GM19452 (cell line): Measurements from ENCODE around the gene STAMBP.
"Not testable (repeated sequence)": the region's sequence is repeated elsewhere in the genome, so short reads cannot be mapped to it uniquely, and the experiment has no call there.

ENCODE experiments used
- ATAC-seq: cut with Tn5 transposase; IDR thresholded peaks from one replicate; pipeline ENCODE4 v1.9.1; 2021; ENCODE audit not compliant: unreplicated experiment

Gene STAMBP

DNA sequence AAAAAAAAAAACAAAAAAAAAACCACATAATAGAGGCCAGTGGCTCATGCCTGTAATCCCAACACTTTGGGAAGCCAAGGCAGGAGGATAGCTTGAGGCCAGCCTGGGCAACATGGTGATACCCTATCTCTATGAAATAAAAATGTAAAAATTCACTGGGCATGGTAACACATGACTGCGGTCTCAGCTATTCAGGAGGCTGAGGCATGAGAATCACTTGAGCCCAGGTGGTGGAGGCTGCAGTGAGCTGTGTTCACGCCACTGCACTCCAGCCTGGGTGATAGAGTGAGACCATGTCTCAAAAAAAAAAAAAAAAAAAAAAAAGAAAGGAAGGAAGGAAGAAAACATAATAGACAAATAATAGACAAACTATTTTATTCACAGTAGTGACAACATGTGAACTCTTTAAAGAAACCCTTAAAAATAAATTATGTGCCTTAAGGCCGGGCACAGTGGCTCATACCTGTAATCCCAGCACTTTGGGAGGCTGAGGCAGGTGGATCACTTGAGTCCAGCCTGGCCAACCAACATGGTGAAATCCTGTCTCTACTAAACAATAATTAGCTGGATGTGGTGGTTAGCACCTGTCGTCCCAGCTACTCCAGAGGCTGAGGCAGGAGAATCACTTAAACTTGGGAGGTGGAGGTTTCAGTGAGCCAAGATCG is 75.3 kb downstream of the STAMBP start:
- not testable (repeated sequence) for ATAC-seq

DNA sequence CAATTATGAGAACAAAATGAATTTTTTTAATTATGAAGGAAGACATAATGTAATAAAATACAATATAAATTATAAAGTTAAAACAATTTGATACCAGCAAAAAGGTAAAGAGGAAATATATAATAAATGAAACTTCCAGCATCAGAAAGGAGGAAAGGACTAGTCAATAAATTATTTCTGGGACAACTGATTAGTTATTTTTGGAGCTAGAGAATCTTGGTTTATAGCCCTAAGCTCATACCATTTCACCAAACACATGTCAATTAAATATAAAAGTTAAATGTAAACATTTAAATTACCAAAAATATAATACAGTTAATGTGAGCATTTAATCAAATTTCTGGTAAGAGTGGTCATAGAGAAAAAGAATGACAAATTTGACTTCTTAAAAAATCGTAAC is 76.2 kb downstream of the STAMBP start:
- no peak for ATAC-seq

DNA sequence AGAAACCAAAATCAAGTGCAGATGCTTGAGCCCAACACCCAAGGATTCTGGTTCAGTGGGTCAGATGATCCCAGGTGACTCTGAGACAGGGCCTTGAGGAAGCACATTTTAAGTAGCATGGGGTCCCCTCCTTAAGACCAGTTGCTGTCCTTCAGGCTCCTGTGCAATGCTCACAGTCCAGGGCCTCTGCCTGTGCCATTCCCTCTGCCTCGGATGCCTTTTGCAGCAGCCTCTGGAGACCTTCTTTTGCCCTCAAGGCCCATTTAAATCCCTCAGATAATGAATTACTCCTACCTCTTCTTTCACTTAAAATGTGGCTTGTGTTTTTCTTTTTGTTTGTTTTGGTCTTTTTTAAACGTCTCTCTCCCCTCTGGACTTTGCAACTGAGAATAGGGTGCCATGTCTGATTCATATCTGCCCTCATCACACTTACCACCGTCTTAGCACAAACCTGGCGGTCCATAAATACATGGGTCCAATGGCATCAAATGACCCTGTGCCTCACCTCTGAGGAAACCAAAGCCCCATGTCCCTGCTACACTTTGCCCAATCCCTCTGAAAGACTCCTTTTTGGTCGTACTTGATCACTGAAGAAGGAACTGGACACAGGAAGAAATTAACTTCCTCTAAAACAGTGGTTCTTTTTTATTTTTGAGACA is 78.2 kb downstream of the STAMBP start:
- ATAC-seq, result no peak

DNA sequence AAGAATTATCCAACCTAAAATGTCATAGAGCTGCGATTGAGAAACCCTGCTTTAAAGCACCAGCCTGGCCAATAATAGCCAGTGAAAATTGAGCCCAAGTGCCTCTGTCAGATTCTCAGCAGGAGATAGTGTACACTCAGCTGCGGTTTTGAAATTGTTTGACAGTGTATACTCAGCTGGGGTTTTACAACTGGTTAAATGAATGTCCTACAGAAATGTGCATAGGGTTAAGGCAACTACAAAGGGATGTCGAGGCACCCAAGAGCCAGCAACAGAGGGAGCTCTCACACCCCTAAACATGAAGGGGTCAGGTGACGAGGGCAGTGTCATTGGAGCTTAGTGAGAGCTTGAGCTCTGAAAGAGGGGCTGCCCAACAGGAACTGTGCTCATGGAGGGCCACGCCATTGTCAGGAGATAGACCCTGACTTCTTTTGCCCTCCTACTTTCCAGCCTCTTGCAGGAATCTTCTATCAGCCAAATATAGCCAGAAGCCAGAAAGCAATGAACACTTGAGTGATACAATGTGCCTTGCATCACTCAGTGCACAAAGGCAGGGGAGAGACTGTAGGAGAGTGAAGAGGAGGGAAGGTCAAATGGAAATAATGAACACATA is 79.2 kb downstream of the STAMBP start:
- ATAC-seq, result no peak

DNA sequence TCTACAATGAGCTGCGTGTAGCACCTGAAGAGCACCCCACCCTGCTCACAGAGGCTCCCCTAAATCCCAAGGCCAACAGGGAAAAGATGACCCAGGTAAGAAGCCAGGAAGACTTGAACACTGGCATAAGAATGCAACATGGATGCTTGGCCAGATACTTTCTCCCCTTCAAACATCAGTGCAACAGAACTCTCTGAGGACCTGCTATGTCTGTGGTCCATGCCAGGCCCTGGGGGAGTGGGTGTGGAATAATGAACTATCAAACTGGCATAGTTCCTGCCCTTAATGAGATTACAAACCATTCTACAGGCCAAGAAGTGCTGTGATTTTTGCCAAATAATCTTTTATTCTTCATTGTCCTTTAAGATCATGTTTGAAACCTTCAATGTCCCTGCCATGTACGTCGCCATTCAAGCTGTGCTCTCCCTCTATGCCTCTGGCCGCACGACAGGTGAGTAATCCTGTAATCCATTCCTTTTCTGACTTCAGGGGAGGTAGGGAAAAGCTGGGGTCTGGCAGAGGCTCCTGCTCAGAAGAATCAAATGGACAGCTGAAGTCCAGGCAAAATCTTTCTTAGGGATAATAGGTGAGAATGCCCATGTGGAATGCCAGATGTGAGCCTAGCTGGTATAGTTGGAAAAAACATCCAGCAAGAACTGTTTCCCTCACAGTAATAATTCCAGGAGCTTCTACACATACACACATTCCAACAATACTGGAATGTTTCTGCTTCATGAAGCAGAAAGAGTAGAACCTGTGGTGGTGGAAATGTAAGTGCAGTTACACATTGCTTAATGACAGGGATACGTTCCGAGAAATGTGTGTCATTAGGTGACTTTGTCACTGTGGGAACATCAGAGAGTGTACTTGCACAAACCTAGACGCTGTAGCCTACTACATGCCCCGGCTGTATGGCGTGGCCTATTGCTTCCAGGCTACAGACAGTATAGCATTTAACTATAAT is 80.2 kb downstream of the STAMBP start:
- ATAC-seq, result no peak

DNA sequence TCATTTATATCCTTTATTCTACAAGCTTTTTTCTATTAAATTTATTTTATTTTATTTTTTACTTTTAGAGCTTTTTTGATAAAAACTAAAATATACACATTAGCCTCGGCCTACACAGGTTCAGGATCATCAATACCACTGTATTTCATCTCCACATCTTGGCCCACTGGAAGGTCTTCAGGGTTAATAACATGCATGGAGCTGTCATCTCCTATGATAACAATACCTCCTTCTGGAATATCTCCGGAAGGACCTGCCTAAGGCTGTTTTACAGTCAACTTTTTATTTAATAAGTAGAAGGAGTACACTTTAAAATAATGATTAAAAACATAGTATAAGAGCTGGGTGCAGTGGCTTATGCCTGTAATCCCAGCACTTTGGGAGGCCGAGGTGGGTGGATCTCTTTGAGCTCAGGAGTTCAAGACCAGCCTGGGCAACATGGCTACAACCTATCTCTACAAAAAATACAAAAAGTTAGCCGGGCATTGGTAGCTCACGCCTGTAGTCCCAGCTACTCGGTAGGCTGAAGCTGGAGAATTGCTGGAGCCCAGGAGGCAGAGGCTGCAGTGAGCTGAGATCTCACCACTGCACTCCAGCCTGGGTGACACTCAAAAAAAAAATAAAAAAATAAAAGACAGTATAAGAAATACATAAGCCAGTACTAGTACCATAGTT is 82.2 kb downstream of the STAMBP start:
- ATAC-seq, result no peak

DNA sequence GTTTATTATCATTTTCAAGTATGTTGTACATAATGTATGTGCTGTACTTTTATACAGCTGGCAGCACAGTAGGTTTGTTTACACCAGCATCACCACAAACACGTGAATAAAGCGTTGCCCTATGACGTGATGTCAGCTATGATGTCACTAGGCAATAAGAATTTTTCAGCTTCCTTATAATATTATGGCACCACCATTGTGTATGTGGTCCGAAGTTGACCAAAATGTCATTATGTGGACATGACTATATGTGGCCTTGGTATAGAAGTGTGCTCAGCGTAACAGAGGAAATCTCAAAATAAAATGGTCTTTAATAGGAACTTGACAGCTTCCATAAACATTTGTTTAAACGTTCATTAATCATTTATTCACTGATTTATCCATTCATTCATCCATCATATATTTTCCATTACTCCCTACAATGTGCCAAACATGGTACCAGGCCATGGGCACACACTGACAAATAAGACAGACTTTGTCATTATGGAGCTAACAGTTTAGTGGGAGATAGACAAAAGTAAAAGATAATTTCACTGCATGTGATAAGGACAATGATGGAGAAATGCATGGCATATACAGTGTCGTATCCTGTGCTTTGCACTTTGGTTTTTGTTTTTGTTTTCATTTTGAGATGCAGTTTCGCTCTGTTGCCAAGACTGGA is 82.9 kb downstream of the STAMBP start:
- no peak for ATAC-seq

DNA sequence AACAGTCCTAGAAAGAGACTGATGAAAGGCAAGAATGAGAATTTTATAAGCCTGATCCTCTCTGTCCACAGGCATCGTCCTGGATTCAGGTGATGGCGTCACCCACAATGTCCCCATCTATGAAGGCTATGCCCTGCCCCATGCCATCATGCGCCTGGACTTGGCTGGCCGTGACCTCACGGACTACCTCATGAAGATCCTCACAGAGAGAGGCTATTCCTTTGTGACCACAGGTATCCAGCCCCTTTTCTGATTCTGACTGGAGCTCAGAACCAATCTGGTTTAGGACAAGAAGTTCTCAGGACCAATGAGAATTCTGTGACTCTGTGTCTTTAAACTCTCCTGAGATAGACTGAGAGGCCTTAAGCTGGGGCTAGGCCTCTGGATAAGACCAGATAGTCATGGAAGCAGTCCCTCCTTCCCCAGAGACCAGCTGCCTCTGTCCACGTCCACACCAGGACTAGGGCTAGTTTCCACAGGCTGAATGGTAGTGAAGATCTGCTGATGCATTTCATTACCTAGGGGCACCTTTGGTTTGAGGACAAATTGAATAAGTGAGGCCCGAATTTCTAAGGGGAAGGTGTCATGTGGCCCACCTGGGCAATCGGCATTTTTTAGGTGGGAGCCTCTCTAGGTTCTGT is 84.8 kb downstream of the STAMBP start:
- no peak for ATAC-seq

DNA sequence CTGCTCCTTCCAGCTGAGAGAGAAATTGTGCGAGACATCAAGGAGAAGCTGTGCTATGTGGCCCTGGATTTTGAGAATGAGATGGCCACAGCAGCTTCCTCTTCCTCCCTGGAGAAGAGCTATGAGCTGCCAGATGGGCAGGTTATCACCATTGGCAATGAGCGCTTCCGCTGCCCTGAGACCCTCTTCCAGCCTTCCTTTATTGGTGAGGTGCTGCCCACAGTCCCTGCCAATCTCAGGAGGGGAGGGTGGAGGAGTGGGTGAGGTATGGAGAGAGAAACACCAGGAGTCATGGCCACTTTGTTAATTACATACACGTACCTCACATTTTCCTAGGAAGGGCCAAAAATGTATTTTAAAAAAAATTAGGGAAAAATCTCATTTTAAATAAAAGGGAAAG is 85.9 kb downstream of the STAMBP start:
- no peak for ATAC-seq

DNA sequence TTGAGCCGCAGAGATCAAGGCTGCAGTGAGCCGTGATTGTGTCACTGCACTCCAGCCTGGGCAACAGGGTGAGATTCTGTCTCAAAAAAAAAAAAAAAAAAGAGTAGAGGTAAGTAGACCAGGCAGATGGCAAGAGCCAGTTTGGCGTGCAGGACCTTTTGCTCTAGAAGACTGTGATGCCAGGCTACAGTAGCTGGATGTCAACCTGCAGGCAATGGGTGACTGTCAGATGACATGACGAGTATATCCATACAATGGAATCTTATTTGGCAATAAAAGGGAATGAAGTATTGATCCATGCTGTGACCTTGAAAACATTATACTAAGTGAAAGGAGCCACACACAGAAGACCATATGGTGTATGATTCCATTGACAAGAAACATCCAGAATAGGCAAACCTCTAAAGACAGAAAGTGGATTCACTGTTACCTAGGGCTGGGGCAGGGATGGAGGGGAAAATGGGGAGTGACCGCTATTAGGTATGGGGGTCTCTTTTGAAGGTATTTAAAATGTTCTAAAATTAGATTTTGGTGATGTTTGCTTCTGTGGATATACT is 86.8 kb downstream of the STAMBP start:
- no peak for ATAC-seq

DNA sequence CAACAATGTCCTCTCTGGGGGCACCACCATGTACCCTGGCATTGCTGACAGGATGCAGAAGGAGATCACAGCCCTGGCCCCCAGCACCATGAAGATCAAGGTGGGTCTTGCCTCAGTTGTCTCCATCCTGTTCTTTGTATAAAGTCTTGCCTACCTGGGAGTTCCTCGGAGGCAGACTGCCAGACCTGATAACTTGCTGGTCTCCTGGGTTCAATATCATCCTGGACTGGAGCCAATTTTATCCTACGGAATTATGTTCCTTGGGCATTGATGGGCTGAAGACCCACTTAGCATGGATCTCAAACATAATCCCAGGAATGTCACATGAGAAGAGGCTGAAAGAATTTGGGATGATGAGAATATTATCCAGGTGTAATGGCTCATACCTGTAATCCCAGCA is 87.9 kb downstream of the STAMBP start:
- ATAC-seq, result no peak

DNA sequence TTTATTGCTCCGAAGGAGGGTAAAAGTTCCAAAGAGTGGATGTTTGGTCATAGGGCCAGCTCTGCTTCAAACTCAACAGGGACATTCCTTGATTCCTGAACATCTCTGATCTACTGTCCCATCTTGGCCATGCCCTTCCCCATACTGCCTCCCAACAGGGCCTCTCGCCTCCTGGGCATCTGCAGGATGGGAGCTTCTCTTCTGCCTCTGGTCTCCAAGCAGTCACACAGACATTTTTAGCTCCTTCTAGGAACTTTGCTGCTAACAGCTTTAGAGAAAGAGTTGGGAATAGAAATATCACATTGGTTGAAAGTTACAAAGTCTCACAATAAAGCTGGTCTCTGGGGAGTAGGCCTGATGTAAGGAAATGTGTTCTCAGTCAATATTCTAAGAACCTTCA is 88.5 kb downstream of the STAMBP start:
- ATAC-seq, result no peak

DNA sequence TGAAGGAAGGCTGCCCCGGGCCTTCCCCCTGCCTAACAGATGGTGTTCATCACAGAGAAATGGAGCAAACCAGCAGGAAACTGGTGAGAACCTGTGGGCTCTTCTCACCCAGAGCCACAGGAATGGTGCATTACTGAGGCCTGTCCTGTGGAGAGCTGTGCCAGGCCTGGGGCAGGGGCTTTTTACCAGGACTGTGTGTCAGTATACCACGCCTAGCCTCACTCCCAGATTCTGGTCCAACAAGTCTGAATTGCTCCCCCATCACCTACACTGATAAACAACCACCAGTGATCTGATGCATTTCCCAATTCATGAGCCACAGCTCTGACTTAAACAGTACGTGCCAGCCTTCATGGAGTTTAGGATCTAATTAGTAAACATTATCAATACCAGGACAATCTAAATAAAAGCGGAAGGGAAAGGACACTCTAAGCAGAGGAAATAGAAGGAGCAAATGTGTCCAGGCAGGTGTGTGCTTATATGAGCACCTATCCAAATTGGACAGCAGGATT is 89.0 kb downstream of the STAMBP start:
- ATAC-seq, result no peak

DNA sequence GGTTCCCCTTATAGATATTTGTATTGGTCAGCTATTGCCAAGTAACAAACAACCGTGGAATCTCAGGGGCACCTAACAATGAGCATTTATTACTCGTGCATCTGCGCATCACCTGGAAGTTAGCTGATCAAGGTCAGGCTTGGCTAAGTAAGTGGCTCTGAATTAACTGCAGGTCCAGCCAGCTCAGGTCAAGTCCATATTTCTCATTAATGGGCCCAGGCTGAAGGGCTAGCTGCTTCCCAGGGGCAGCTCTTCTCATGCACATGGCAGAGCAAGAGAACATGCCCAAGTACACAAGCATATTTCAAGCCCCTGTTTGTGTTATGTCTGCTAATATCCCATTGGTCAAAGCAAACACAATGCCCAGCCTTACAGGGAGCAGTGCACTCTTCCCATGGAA is 90.1 kb downstream of the STAMBP start:
- ATAC-seq, result no peak

DNA sequence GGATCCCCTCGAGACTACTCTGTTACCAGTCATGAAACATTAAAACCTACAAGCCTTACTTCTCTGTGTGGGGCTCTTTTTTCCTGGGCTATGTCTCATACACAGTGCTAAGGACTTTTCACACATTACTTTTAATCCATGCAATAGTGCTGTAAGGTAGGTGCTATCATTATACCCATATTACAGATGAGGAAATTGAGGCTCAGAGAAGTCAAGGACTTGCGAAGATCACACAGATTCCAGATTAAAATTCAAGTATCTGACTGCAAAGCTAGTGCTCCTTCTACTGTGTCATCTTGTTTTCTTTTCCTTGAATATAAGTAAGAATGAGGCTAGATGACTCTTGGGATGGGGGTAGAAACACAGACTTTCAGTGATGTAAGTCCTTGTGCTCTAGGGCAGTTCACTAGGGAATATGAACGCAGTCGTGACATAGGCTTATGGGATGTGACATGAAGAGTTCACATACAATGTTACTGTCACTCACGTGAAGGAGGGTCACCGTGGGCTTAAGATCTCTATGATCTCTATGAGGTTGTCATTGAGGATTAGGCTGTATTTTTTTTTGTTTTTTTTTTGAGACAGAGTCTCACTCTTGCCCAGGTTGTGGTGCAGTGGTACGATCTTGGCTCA is 91.0 kb downstream of the STAMBP start:
- ATAC-seq, result no peak

DNA sequence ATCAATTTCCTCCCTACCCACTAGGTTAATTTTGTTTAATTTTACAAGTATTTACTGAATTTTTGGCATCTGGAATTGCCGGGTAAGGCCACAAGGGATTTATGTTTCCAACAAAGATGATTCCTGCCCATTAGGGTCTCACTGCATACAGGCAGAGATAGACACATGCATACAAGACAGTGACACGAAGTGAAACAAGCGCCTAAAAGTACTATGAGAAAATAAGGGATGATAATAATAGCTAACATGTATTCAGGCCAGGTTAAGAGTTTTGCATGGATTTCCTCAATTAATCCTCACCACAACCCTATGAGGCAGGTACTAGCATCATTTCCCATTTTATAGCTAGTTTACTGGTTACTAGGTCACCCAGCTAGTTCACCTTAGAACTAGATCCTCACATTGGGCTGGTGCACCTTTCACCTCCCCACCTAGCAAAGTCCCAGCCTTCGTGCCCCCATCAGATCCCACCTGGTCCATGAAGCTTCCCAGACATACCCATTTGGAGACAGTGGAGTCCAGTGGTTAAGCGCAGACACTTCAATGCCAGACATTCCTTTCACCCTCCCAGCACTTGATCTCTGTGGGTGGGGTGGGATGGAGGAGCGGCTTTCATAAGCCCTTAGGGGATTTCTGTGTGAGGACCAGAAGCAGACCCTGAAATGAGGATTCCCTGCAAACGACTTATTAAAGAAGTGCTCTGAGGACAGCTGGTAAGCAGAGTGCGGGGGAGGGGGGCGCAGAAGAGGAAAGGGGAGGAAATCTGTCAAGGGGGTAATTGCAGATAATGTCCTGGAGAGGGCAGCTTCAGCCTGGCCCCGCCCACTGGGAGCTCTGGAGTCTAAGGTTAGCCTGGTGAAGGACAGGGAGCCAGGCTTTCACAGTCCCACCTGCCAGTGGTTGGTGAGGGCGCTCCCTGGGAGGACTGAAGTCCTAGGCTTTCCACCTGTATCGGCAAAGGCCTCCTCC is 92.1 kb downstream of the STAMBP start:
- no peak for ATAC-seq

DNA sequence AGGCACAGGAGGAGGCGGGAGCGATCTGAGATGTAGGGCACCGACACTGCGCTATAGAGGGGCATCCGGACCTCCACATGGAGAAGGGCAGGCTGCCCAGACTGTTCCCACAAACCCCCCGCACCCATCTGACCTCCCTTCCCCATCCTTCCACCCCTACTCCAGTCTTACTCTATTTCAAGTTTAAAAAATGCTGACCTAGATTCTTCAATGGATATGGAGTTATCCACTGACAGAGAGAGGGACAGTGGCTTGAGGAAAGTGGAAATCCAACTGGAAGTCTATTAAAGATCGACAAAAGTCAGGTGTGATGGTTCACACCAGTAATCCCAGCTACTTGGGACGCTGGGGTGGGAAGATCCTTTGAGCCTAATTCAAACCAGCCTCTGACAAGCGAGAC is 92.8 kb downstream of the STAMBP start:
- no peak for ATAC-seq

DNA sequence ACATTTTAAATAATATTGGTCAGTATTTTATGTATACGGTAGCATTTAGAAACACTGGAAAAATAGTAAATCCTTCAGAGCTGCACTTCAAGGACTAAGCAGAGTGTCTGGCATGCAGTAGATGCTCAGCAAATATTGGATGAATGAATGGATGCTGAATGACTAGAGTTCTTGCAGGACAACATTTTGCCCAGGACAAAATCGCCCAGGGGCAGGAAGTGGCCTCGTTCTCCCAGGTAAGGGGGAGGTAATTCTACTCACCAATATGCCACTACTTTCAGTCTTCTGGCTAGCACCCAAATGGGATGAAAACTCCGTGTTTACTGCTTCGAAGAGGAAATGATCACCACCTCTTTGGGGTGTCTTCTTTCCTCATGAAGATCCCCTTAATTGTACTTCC is 93.9 kb downstream of the STAMBP start:
- ATAC-seq, result no peak
